ENCODE measurements around the gene SHISAL2A. TPM values are rescaled to one million over a fixed set of nuclear protein-coding genes. Genes with fewer than 3 reads are reported as not detected.

The SHISAL2A gene
- total and polyA plus RNA-seq, 7 donors, result 0.13 to 1.6 (median 0.28) TPM

- H3K4me1 ChIP-seq, result no peaks in the 10 kb centered on the region
- intact Hi-C loops (cut with DNase I), result no loop called here
- no peak for DNase-seq
- no peaks in the 10 kb centered on the region for H3K27me3 ChIP-seq (ENCODE audit: insufficient read depth in 3 of 3, low read length in 2 of 3)
- peaks cover 32% of the 10 kb centered on the region for H3K9me3 ChIP-seq
- no peak overlapping the region for H3K27ac ChIP-seq
- H3K36me3 ChIP-seq (ENCODE audit: insufficient read depth in 1 of 2, low read depth in 1 of 2), result no peaks in the 10 kb centered on the region
- WGBS, 3 donors, result 95 to 99% (median 96%) methylated on average over 3 of the region's 3 CpGs
- H3K4me3 ChIP-seq, result no peak overlapping the region
- TF ChIP-seq CTCF (IDR thresholded peaks at IDR 0.05), result no peak
- ATAC-seq, result no peak
Measured at GRCh38 chr1:52623812-52624211, 9.2 kb upstream of the SHISAL2A start.

- ATAC-seq (no peak), DNase-seq (no peak)
- intact Hi-C loops (cut with DNase I), result no loop called here
- no peaks in the 10 kb centered on the region for H3K36me3 ChIP-seq (ENCODE audit: insufficient read depth in 1 of 2, low read depth in 1 of 2)
- H3K4me3 ChIP-seq, result no peak overlapping the region
- H3K4me1 ChIP-seq, result no peaks in the 10 kb centered on the region
- no peaks in the 10 kb centered on the region for H3K27me3 ChIP-seq (ENCODE audit: insufficient read depth in 3 of 3, low read length in 2 of 3)
- no peak overlapping the region for H3K27ac ChIP-seq
- WGBS, 3 donors, result 90 to 100% (median 98%) methylated on average over 2 of the region's 2 CpGs
- H3K9me3 ChIP-seq, result peaks cover 14% of the 10 kb centered on the region
- no peak for TF ChIP-seq CTCF (IDR thresholded peaks at IDR 0.05)
Measured at GRCh38 chr1:52627028-52627427, 5.9 kb upstream of the SHISAL2A start.

- Histone ChIP-seq H3K9me3 (peaks cover 1% of the 10 kb centered on the region), H3K36me3 (ENCODE audit: insufficient read depth in 1 of 2, low read depth in 1 of 2) (no peaks in the 10 kb centered on the region), H3K27ac (no peak overlapping the region), H3K27me3 (ENCODE audit: insufficient read depth in 3 of 3, low read length in 2 of 3) (no peaks in the 10 kb centered on the region), H3K4me3 (no peak overlapping the region), H3K4me1 (no peaks in the 10 kb centered on the region)
- WGBS, 3 donors, result 55 to 73% (median 57%) methylated on average over 8 of the region's 8 CpGs
- TF ChIP-seq CTCF (IDR thresholded peaks at IDR 0.05), result no peak
- intact Hi-C loops (cut with DNase I), result no loop called here
- DNase-seq (no peak), ATAC-seq (no peak)
Measured at GRCh38 chr1:52628614-52629324, 4.2 kb upstream of the SHISAL2A start.

- H3K4me3 ChIP-seq, result no peak overlapping the region
- H3K27ac ChIP-seq, result no peak overlapping the region
- no peak for TF ChIP-seq CTCF (IDR thresholded peaks at IDR 0.05)
- H3K36me3 ChIP-seq (ENCODE audit: insufficient read depth in 1 of 2, low read depth in 1 of 2), result no peaks in the 10 kb centered on the region
- DNase-seq (no peak), ATAC-seq (peak in 2 of 4 donors; percentile 14 to 21)
- intact Hi-C loops (cut with DNase I), result no loop called here
- no peaks in the 10 kb centered on the region for H3K27me3 ChIP-seq (ENCODE audit: insufficient read depth in 3 of 3, low read length in 2 of 3)
- no peaks in the 10 kb centered on the region for H3K9me3 ChIP-seq
- no peaks in the 10 kb centered on the region for H3K4me1 ChIP-seq
- 21 to 32% (median 29%) methylated on average over 7 of the region's 7 CpGs for WGBS, 3 donors
Measured at GRCh38 chr1:52629325-52629643, 3.7 kb upstream of the SHISAL2A start.

GRCh38 chr1:52629667-52630066 is 3.3 kb upstream of the SHISAL2A start:
- intact Hi-C loops (cut with DNase I), result no loop called here
- H3K27me3 ChIP-seq (ENCODE audit: insufficient read depth in 3 of 3, low read length in 2 of 3), result no peaks in the 10 kb centered on the region
- TF ChIP-seq CTCF (IDR thresholded peaks at IDR 0.05), result no peak
- no peaks in the 10 kb centered on the region for H3K36me3 ChIP-seq (ENCODE audit: insufficient read depth in 1 of 2, low read depth in 1 of 2)
- no peaks in the 10 kb centered on the region for H3K9me3 ChIP-seq
- 92 to 96% (median 95%) methylated on average over 2 of the region's 2 CpGs for WGBS, 3 donors
- no peak overlapping the region for H3K27ac ChIP-seq
- H3K4me1 ChIP-seq, result no peaks in the 10 kb centered on the region
- no peak overlapping the region for H3K4me3 ChIP-seq
- ATAC-seq (no peak), DNase-seq (no peak)

All from psoas muscle (tissue), 8 donors.